Colonic mucosa (tissue), 4 donors: Measurements from ENCODE around the gene MLLT6. TPM values are rescaled to one million over a fixed set of nuclear protein-coding genes. Genes with fewer than 3 reads are reported as not detected.
A peak's percentile ranks its signal among the peaks of the same experiment; 100 is the strongest.
"Not testable (repeated sequence)": the region's sequence is repeated elsewhere in the genome, so short reads cannot be mapped to it uniquely, and the experiment has no call there.

Experiments
- DNase-seq: peaks from one replicate; pipeline ENCODE4 v3.0.0-alpha.2; 2020
- H3K27ac ChIP-seq: fragments of 200-600 bp; one replicate; pipeline ENCODE4 v1.8.0; 2021
- H3K27me3 ChIP-seq: fragments of 200-600 bp; one replicate; pipeline ENCODE4 v1.8.0; 2021
- H3K36me3 ChIP-seq: fragments of 200-600 bp; one replicate; pipeline ENCODE4 v1.8.0; 2021
- H3K4me1 ChIP-seq: fragments of 200-600 bp; one replicate; pipeline ENCODE4 v1.8.0; 2021; ENCODE audit warnings: mild to moderate bottlenecking
- H3K4me3 ChIP-seq: fragments of 200-600 bp; one replicate; pipeline ENCODE4 v1.8.0; 2021
- H3K9ac ChIP-seq, 2 donors: one replicate each; pipeline ENCODE4 v1.7.0; 2013; ENCODE audit warnings: control low read depth in 2 of 2, low read depth in 2 of 2, low read length in 2 of 2
- H3K9me3 ChIP-seq: fragments of 200-600 bp; one replicate; pipeline ENCODE4 v1.8.0; 2021
- CTCF ChIP-seq: fragments of 200-600 bp; IDR thresholded peaks from one replicate; pipeline ENCODE4 v1.8.0; 2022; ENCODE audit warnings: antibody characterized with exemption, mild to moderate bottlenecking
- intact Hi-C: fragments of 100-400 bp; cut with DNase I; formaldehyde crosslinking; loops from one replicate; pipeline ENCODE4 v1.14.1; 2022
- total RNA-seq, 2 donors: library from RNA; stranded (reverse); fragmentation: NEBNext Ultra II Directional in 1 of 2; extraction: Animal tissue kit (Norgen Biotek cat#: 25700) in 1 of 2; gene quantifications; one replicate each; pipeline ENCODE4 v1.2.1, GENCODE V29; 2021
- donor health status: healthy.
- donor health status: DM: no; HTN: no; CAD: no.
- donor health status: DM: no; HTN: no; CAD: no.

The MLLT6 gene
- total RNA-seq, 2 donors from 2014 or later = 74.1 to 109 TPM

GRCh38 chr17:38725066-38725465, 20.0 kb downstream of the MLLT6 start:
- no peak overlapping the region for H3K27ac ChIP-seq
- TF ChIP-seq CTCF = no peak
- intact Hi-C loops = no loop called here
- DNase-seq = no peak
- peaks cover 17% of the 10 kb centered on the region for H3K4me1 ChIP-seq
- peak overlapping the region in 1 of 2 donors; percentile 14 for H3K9ac ChIP-seq
- no peaks in the 10 kb centered on the region for H3K27me3 ChIP-seq
- no peaks in the 10 kb centered on the region for H3K9me3 ChIP-seq
- H3K4me3 ChIP-seq = no peak overlapping the region
- H3K36me3 ChIP-seq = no peaks in the 10 kb centered on the region

GRCh38 chr17:38726145-38726544, 21.1 kb downstream of the MLLT6 start:
- H3K27ac ChIP-seq, H3K27me3 ChIP-seq, intact Hi-C loops, H3K9me3 ChIP-seq, H3K4me3 ChIP-seq, H3K36me3 ChIP-seq, H3K9ac ChIP-seq: not testable (repeated sequence)
- H3K4me1 ChIP-seq = peaks cover 17% of the 10 kb centered on the region
- DNase-seq = peak; percentile 82

DNA sequence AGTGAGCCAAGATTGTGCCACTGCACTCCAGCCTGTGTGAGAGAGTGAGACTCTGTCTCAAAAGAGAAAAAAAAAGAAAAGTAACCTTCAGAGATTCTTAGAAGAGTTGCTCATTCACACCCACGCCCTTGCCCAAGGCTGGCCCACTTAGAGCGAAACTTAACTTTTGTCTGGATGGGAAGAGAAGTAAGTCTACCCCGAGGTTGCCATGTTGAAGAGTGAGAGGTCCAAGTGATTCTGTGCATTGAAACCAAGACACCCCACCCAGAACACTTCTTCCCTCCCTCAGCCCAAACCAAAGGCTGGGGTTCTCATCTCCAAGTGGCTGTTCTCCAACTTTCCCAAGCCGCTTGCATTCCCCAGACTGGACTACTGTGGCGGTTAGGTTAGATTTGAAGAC, 22.7 kb downstream of the MLLT6 start:
- no peaks in the 10 kb centered on the region for H3K27me3 ChIP-seq
- no peak overlapping the region for H3K4me3 ChIP-seq
- no peaks in the 10 kb centered on the region for H3K36me3 ChIP-seq
- DNase-seq = no peak
- H3K9ac ChIP-seq = no peak overlapping the region
- no peak overlapping the region for H3K27ac ChIP-seq
- no peaks in the 10 kb centered on the region for H3K9me3 ChIP-seq
- H3K4me1 ChIP-seq = peaks cover 30% of the 10 kb centered on the region
- intact Hi-C loops = no loop called here
- no peak for TF ChIP-seq CTCF

- no peak overlapping the region for H3K9ac ChIP-seq
- no peaks in the 10 kb centered on the region for H3K27me3 ChIP-seq
- H3K36me3 ChIP-seq = no peaks in the 10 kb centered on the region
- no peak for TF ChIP-seq CTCF
- no peak overlapping the region for H3K4me3 ChIP-seq
- intact Hi-C loops = no loop called here
- H3K4me1 ChIP-seq = peaks cover 33% of the 10 kb centered on the region
- no peaks in the 10 kb centered on the region for H3K9me3 ChIP-seq
- no peak for DNase-seq
- H3K27ac ChIP-seq = peak overlapping the region; percentile 20
Observed at GRCh38 chr17:38728290-38728831, 23.3 kb downstream of the MLLT6 start.

- Histone ChIP-seq H3K9me3 (no peaks in the 10 kb centered on the region), H3K36me3 (no peaks in the 10 kb centered on the region), H3K4me1 (peaks cover 34% of the 10 kb centered on the region), H3K9ac (peak overlapping the region; percentile 76 to 88), H3K4me3 (peak overlapping the region; percentile 49), H3K27me3 (no peaks in the 10 kb centered on the region), H3K27ac (peak overlapping the region; percentile 79)
- no peak for TF ChIP-seq CTCF
- intact Hi-C loops = no loop called here
- no peak for DNase-seq
Observed at GRCh38 chr17:38729368-38729885, 24.4 kb downstream of the MLLT6 start.

GRCh38 chr17:38729886-38730525, 24.9 kb downstream of the MLLT6 start, which contains the start of gene CISD3:
TSS of gene CISD3 (plus strand) at chr17:38730341. CDS start at chr17:38730359, 18 bp downstream.
- no peaks in the 10 kb centered on the region for H3K36me3 ChIP-seq
- intact Hi-C loops = no loop called here
- DNase-seq = peak; percentile 88
- TF ChIP-seq CTCF = peak; percentile 62
- H3K9me3 ChIP-seq = no peaks in the 10 kb centered on the region
- peaks cover 28% of the 10 kb centered on the region for H3K4me1 ChIP-seq
- peak within 1 kb of the TSS; percentile 92 for H3K27ac ChIP-seq
- peak within 1 kb of the TSS; percentile 71 for H3K4me3 ChIP-seq
- no peaks in the 10 kb centered on the region for H3K27me3 ChIP-seq
- peak within 1 kb of the TSS; percentile 88 to 99 for H3K9ac ChIP-seq
